Testis (tissue), 3 donors: ENCODE measurements around the gene C6orf120. TPM values are rescaled to one million over a fixed set of nuclear protein-coding genes. Genes with fewer than 3 reads are reported as not detected.

Experiments used
- DNase-seq: peaks from one replicate; pipeline ENCODE4 v3.0.0-alpha.2; 2019
- H3K27ac ChIP-seq, 2 donors: fragments of 200-600 bp; sonication (generic); one replicate each; pipeline ENCODE4 v1.5.1; 2019
- H3K27me3 ChIP-seq: fragments of 200-600 bp; sonication (generic); one replicate; pipeline ENCODE4 v1.5.1; 2019
- H3K36me3 ChIP-seq: fragments of 200-600 bp; sonication (generic); one replicate; pipeline ENCODE4 v1.5.1; 2017; ENCODE audit warnings: low read depth; ENCODE audit errors: missing control alignments
- H3K4me1 ChIP-seq: fragments of 200-600 bp; sonication (generic); one replicate; pipeline ENCODE4 v1.5.1; 2019
- H3K4me3 ChIP-seq, 2 donors: fragments of 200-600 bp; sonication (generic); one replicate each; pipeline ENCODE4 v1.5.1; 2017 to 2019
- H3K9me3 ChIP-seq: fragments of 200-600 bp; sonication (generic); one replicate; pipeline ENCODE4 v1.5.1; 2017
- CTCF ChIP-seq, 3 experiments: fragments of 450-650 bp in 2 of 3; fragments of 200-600 bp in 1 of 3; sonication (generic) in 1 of 3; IDR thresholded peaks; one replicate each; pipeline ENCODE4 v1.5.1; 2016 to 2019; ENCODE audit warnings: antibody characterized with exemption in 3 of 3, mild to moderate bottlenecking in 2 of 3, moderate library complexity in 1 of 3
- POLR2A ChIP-seq: fragments of 450-650 bp; IDR thresholded peaks from one replicate; pipeline ENCODE4 v1.6.1; 2017; ENCODE audit warnings: antibody characterized with exemption, mild to moderate bottlenecking, moderate library complexity
- WGBS, 2 donors: methylation state at CpG; one replicate each; pipeline ENCODE4 v1.1.5; 2018; 5-methylcytosine and 5-hydroxymethylcytosine counted together
- intact Hi-C: fragments of 100-400 bp; cut with DNase I; formaldehyde crosslinking; loops from one replicate; pipeline ENCODE4 v1.15.1; 2023; ENCODE audit warnings: low total_unique reads
- polyA plus RNA-seq: library from polyadenylated mRNA; stranded (reverse); fragments of 350-450 nt; fragmentation: Illumina TruSeq; extraction: RNeasy Lipid Tissue Mini Kit (QIAGEN cat#74804); gene quantifications from one replicate; pipeline ENCODE4 v1.2.3, GENCODE V29; 2014; ENCODE audit warnings: low read depth, low replicate concordance; ENCODE audit not compliant: insufficient read depth
- total RNA-seq, 2 donors: library from RNA; depleted of rRNA; stranded (reverse); fragments of >200 nt; gene quantifications; one replicate each; pipeline ENCODE4 v1.2.3, GENCODE V29; 2016

Gene C6orf120
- total and polyA plus RNA-seq, 3 donors from 2014 or later: 16.9 to 29.9 (median 24.0) TPM

GRCh38 chr6:169710009-169710408 is 8.1 kb downstream of the C6orf120 start:
- H3K36me3 ChIP-seq: no peaks in the 10 kb centered on the region
- WGBS, 2 donors: 62 to 78% methylated on average over 3 of the region's 3 CpGs
- no peak for DNase-seq

GRCh38 chr6:169714178-169714577 is 12.3 kb downstream of the C6orf120 start:
- no peaks in the 10 kb centered on the region for H3K27me3 ChIP-seq
- TF ChIP-seq POLR2A: no peak
- TF ChIP-seq CTCF (IDR thresholded peaks at IDR 0.05): no peak
- no peaks in the 10 kb centered on the region for H3K4me1 ChIP-seq
- no peaks in the 10 kb centered on the region for H3K9me3 ChIP-seq
- no peaks in the 10 kb centered on the region for H3K36me3 ChIP-seq
- H3K27ac ChIP-seq: no peak overlapping the region
- intact Hi-C loops: no loop called here
- WGBS, 2 donors: 89 to 100% methylated on average over 2 of the region's 2 CpGs
- no peak overlapping the region for H3K4me3 ChIP-seq
- DNase-seq: no peak

More at GRCh38 chr6:169710009-169710408, 8.1 kb downstream of the C6orf120 start:
- no peak for TF ChIP-seq CTCF (IDR thresholded peaks at IDR 0.05)
- TF ChIP-seq POLR2A: no peak
- Histone ChIP-seq H3K27me3 (no peaks in the 10 kb centered on the region), H3K27ac (no peak overlapping the region), H3K9me3 (no peaks in the 10 kb centered on the region), H3K4me1 (no peaks in the 10 kb centered on the region), H3K4me3 (no peak overlapping the region)
- intact Hi-C loops: no loop called here

- DNase-seq: no peak
- no peak overlapping the region for H3K27ac ChIP-seq
- no peaks in the 10 kb centered on the region for H3K36me3 ChIP-seq
- WGBS, 2 donors: 93 to 96% methylated on average over 9 of the region's 9 CpGs
- H3K9me3 ChIP-seq: no peaks in the 10 kb centered on the region
- H3K4me3 ChIP-seq: no peak overlapping the region
- H3K27me3 ChIP-seq: no peaks in the 10 kb centered on the region
- intact Hi-C loops: no loop called here
- no peaks in the 10 kb centered on the region for H3K4me1 ChIP-seq
- TF ChIP-seq POLR2A (no peak), CTCF (IDR thresholded peaks at IDR 0.05) (no peak)
These were observed 12.7 kb downstream of the C6orf120 start for GRCh38 chr6:169714595-169714994.

GRCh38 chr6:169719117-169719516 is 17.2 kb downstream of the C6orf120 start:
- WGBS, 2 donors: 85% methylated on average over 4 of the region's 4 CpGs
- DNase-seq: no peak
- no peaks in the 10 kb centered on the region for H3K9me3 ChIP-seq
- TF ChIP-seq POLR2A (no peak), CTCF (IDR thresholded peaks at IDR 0.05) (no peak)
- no peak overlapping the region for H3K27ac ChIP-seq
- no peaks in the 10 kb centered on the region for H3K27me3 ChIP-seq
- no peak overlapping the region for H3K4me3 ChIP-seq
- H3K36me3 ChIP-seq: no peaks in the 10 kb centered on the region
- H3K4me1 ChIP-seq: peaks cover 8% of the 10 kb centered on the region
- intact Hi-C loops: no loop called here

- DNase-seq: no peak
- peaks cover 8% of the 10 kb centered on the region for H3K4me1 ChIP-seq
- 83 to 86% methylated on average over 3 of the region's 3 CpGs for WGBS, 2 donors
These were observed 18.4 kb downstream of the C6orf120 start for GRCh38 chr6:169720207-169720855.

More at GRCh38 chr6:169720207-169720855, 18.4 kb downstream of the C6orf120 start:
- H3K27me3 ChIP-seq: no peaks in the 10 kb centered on the region
- no peak for TF ChIP-seq POLR2A
- TF ChIP-seq CTCF (IDR thresholded peaks at IDR 0.05): no peak
- intact Hi-C loops: no loop called here
- no peaks in the 10 kb centered on the region for H3K9me3 ChIP-seq
- no peak overlapping the region for H3K27ac ChIP-seq
- H3K4me3 ChIP-seq: no peak overlapping the region
- H3K36me3 ChIP-seq: no peaks in the 10 kb centered on the region
